GM10248 (cell line): ENCODE measurements around the gene VPS35.

Source experiments
- CTCF ChIA-PET: fragments of 300-600 bp; sonication (Branson Sonifier 250); formaldehyde crosslinking; extraction: SDS; loops from one replicate; lab custom pipeline; 2021; ENCODE audit warnings: antibody characterized with exemption; lab: Yijun Ruan, JAX
- POLR2A ChIA-PET: fragments of 350-650 bp; sonication (Branson Sonifier 250); formaldehyde crosslinking; extraction: SDS; loops from one replicate; lab custom pipeline; 2020; ENCODE audit warnings: antibody characterized with exemption; lab: Yijun Ruan, JAX
- DNase-seq: peaks from one replicate; pipeline ENCODE4 v3.0.0; 2012; ENCODE audit errors: extremely low spot score
- TF ChIP-seq, protein P1 (sequence below): IDR thresholded peaks from 2 replicates; pipeline ENCODE4 v1.5.1; 2012; ENCODE audit warnings: mild to moderate bottlenecking, low read depth; ENCODE audit errors: extremely low read depth, missing control alignments, control extremely low read depth

Gene VPS35

DNA sequence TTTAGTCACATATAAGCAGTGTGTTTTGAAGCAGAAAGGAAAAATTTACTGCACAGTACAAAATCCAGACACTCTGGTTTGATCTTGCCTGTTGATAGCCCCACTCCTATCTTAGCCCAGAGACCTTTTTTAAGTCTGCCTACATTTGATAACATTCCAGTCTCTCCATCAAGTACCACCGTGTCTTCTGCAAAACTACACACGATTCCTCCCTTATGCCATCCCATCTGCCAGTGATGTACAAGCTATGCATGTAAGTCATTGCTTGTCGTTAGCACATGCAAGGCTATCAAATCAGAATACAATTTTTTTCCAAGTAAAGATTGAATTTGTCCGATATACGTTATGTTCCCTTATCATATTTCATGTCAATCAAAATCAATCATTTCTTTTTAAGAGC lies 82.7 kb downstream of the VPS35 start:
- TF ChIP-seq, protein P1, sequence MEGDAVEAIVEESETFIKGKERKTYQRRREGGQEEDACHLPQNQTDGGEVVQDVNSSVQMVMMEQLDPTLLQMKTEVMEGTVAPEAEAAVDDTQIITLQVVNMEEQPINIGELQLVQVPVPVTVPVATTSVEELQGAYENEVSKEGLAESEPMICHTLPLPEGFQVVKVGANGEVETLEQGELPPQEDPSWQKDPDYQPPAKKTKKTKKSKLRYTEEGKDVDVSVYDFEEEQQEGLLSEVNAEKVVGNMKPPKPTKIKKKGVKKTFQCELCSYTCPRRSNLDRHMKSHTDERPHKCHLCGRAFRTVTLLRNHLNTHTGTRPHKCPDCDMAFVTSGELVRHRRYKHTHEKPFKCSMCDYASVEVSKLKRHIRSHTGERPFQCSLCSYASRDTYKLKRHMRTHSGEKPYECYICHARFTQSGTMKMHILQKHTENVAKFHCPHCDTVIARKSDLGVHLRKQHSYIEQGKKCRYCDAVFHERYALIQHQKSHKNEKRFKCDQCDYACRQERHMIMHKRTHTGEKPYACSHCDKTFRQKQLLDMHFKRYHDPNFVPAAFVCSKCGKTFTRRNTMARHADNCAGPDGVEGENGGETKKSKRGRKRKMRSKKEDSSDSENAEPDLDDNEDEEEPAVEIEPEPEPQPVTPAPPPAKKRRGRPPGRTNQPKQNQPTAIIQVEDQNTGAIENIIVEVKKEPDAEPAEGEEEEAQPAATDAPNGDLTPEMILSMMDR: no peak
- ChIA-PET CTCF (interaction anchor here (1.0 to 5.4 kb wide), 9 partner anchors 11 to 53 kb away, joined by 3 to 104 read pairs (median 6); no protein-coding TSS in a partner anchor), POLR2A (no interaction called here)
- no peak for DNase-seq
